GM12878 (cell line): Measurements from ENCODE around the gene NECTIN1. TPM values are rescaled to one million over a fixed set of nuclear protein-coding genes. Genes with fewer than 3 reads are reported as not detected.

Experiments
- BCLAF1 ChIP-seq: fragments of 450-650 bp; IDR thresholded peaks from 2 replicates; pipeline ENCODE4 v1.6.1; 2017; ENCODE audit warnings: antibody characterized with exemption, mild to moderate bottlenecking, moderate library complexity
- MEF2B ChIP-seq: fragments of 450-650 bp; IDR thresholded peaks from 2 replicates; pipeline ENCODE4 v1.6.1; 2018; ENCODE audit warnings: mild to moderate bottlenecking, moderate library complexity; ENCODE audit not compliant: partially characterized antibody, poor library complexity, severe bottlenecking
- MTA2 ChIP-seq: fragments of 450-650 bp; IDR thresholded peaks from 2 replicates; pipeline ENCODE4 v1.6.1; 2016; ENCODE audit warnings: low read depth, mild to moderate bottlenecking, moderate library complexity
- SPI1 ChIP-seq: IDR thresholded peaks from 2 replicates; pipeline ENCODE4 v1.6.1; 2011; ENCODE audit warnings: low read depth, mild to moderate bottlenecking, low read length, moderate library complexity, borderline replicate concordance; ENCODE audit not compliant: insufficient read depth
- STAT3 ChIP-seq: IDR thresholded peaks from 2 replicates; pipeline ENCODE4 v1.6.1; 2011; ENCODE audit warnings: low read depth, low read length, improper control_type of control experiment
- SUPT20H ChIP-seq: IDR thresholded peaks from 2 replicates; pipeline ENCODE4 v1.6.1; 2011; ENCODE audit warnings: low read depth, mild to moderate bottlenecking, low read length, moderate library complexity, borderline replicate concordance; ENCODE audit not compliant: control insufficient read depth
- ZBTB40 ChIP-seq: fragments of 450-650 bp; IDR thresholded peaks from 2 replicates; pipeline ENCODE4 v1.6.1; 2016; ENCODE audit warnings: mild to moderate bottlenecking, moderate library complexity, borderline replicate concordance
- polyA plus RNA-seq, 11 experiments: library from polyadenylated mRNA; depleted of rRNA in 4 of 11; unstranded in 6 of 11; stranded (reverse) in 5 of 11; fragments of >200 nt; fragmentation: Nextera tagmentation in 4 of 11; fragmentation: Illumina TruSeq in 1 of 11; extraction: Ambion mirVana in 4 of 11; extraction: Trizol in 1 of 11; gene quantifications; 1 replicate in 1 of 11; 2 replicates in 10 of 11; pipeline versions ENCODE4 v1.2.1 to v1.2.3, GENCODE V29; 2011 to 2016; ENCODE audit warnings: inconsistent platforms in 2 of 11, missing spikeins in 2 of 11, low read depth in 1 of 11
- total RNA-seq, 4 experiments: library from RNA; depleted of rRNA in 3 of 4; stranded (reverse); fragments of >200 nt in 3 of 4; fragmentation: Illumina TruSeq in 1 of 4; extraction: Trizol in 1 of 4; gene quantifications; 2 replicates each; pipeline versions ENCODE4 v1.2.1 to v1.2.3, GENCODE V29; 2013 to 2021

Gene NECTIN1
- total and polyA plus RNA-seq, 10 of the 15 experiments (the other 5 are each of a cell fraction or from before 2014, with no cell fraction given) = 0.97 to 9.2 (median 2.3) TPM

- no peak for TF ChIP-seq SPI1
- TF ChIP-seq BCLAF1 = no peak
- TF ChIP-seq MTA2 = no peak
- no peak for TF ChIP-seq STAT3
- no peak for TF ChIP-seq SUPT20H
- TF ChIP-seq MEF2B = no peak
- no peak for TF ChIP-seq ZBTB40
Observed at GRCh38 chr11:119635776-119636175, 93.2 kb downstream of the NECTIN1 start (continued).
